ENCODE measurements around the gene ACSL1.

ACSL1 gene

GRCh38 chr4:184818216-184818564 is 7.6 kb downstream of the ACSL1 start:
- H3K27ac ChIP-seq: no peak overlapping the region
- TF ChIP-seq ZFX (IDR thresholded peaks at IDR 0.05; ENCODE audit: borderline replicate concordance) (no peak), CTCF (IDR thresholded peaks at IDR 0.05) (no peak)

DNA sequence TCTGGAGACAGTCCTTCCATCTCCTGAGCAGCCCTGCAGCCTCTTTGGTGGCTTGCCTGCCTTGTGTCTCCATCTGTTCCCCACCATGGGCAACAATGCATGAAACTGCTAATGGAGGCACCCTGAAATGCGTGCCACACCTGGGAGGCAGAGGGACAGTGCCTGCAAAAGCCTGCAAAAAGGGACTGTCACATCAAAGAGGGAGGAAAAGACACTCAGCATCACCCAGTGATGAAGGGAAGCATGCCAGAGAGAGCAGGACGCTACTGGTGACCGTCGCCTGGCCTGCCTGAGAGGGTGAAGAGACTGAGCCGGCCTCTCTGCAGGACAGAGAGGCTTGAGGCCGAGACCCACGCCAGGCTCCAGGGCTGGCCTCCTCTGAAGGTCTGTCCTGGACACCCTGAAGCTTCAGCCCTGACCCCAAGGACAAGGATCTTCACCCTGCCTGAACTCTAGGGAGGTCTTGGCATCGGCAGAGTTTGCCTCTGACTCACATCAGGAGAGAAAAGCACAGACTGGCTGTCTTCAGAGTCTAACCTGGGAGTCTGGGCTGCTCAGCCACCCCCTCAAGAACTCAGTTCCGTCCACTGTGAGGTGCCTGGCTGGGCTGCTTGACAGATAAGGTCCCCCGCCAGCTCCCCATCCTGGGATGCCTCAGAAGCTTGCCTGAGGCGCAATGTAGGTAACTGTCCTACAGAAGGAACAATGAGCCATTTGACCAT is 8.1 kb downstream of the ACSL1 start:
- no peak overlapping the region for H3K27ac ChIP-seq
- no peak for TF ChIP-seq CTCF (IDR thresholded peaks at IDR 0.05)
- TF ChIP-seq ZFX (IDR thresholded peaks at IDR 0.05; ENCODE audit: borderline replicate concordance): no peak

DNA sequence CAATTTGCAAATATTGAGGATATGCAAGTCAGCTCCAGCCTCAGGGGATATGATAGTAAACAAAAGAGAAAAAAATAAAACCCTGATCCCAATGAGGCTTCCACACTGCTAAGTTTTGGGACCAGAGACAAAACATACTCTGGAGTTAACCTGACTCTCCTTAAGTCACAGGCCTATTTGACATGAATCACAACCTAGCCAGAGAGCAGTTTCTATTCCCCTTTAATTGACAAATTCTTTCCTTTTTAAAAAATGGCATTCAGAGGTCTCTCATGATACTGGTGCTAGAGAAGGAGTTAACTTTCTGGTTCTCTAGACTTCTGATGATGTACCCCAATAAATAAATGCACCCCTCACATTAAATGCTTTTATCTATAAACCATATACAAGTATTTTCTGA is 8.8 kb downstream of the ACSL1 start:
- TF ChIP-seq CTCF (IDR thresholded peaks at IDR 0.05) (no peak), ZFX (IDR thresholded peaks at IDR 0.05; ENCODE audit: borderline replicate concordance) (no peak)
- no peak overlapping the region for H3K27ac ChIP-seq

DNA sequence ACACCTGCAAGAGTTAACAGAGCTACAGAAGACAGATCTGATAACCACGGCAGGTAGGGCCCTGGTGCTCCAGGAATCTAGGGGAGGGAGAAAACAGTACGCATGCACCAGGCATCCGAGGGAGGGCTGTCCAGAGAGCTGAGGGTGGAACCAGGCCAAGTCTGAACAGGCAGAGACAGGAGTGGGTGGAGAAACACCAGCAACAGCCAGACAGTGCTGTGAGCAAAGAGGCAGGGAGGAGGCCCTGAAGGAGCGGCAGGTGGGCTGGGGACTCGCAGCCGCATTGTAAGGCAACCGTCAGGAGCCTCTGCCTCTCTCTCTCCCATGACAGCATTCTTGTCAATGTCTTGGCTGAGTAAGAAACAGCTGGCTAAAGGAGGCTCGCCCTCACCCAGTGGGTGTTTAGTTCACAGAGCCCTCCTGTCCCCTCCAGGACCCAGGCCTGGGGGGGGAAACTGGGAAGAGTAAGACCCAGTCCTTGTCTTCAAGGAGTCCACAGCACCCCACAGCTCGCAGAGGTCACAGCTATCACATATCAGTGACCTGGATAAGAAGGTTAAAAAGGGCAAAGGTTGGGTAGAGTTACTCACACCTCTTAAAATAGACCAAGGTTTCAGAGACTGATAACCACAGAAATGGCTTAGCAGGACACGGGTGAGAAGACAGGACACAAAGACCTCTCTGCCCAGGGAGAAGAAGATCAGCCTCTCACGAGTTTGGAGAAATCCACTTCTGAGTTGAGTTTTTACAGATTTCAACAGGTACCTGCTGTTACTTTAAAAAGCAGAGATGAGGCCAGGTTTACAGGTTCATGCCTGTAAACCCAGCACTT is 10.5 kb downstream of the ACSL1 start:
- H3K27ac ChIP-seq: peak overlapping the region; percentile 66

GRCh38 chr4:184814686-184815045 is 11.1 kb downstream of the ACSL1 start:
- H3K27ac ChIP-seq: peak overlapping the region; percentile 66
- TF ChIP-seq ZFX (IDR thresholded peaks at IDR 0.05; ENCODE audit: borderline replicate concordance) (no peak), CTCF (IDR thresholded peaks at IDR 0.05) (no peak)

More for the DNA sequence above, 10.5 kb downstream of the ACSL1 start:
- TF ChIP-seq CTCF (IDR thresholded peaks at IDR 0.05) (no peak), ZFX (IDR thresholded peaks at IDR 0.05; ENCODE audit: borderline replicate concordance) (no peak)

- peak overlapping the region; percentile 66 for H3K27ac ChIP-seq
- TF ChIP-seq CTCF (IDR thresholded peaks at IDR 0.05): no peak
- TF ChIP-seq ZFX (IDR thresholded peaks at IDR 0.05; ENCODE audit: borderline replicate concordance): no peak
These were observed 13.1 kb downstream of the ACSL1 start for GRCh38 chr4:184812651-184813181.

DNA sequence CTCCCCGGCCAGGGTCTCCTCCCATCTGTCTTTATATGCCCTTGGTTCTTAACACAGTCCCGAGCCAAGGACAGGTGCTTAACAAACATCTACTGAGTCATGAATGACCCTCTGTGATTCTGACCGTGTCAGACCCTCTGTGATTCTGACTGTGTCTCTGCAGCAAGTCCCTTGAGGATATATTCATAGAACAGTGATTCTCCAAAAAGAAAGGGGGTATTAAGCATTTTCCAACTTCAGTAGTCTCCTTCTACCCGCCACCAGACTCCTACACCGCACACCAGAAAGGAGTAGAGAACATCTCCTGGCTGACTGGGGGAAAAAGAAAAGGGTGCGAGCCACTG is 13.6 kb downstream of the ACSL1 start:
- peak overlapping the region; percentile 66 for H3K27ac ChIP-seq
- TF ChIP-seq ZFX (IDR thresholded peaks at IDR 0.05; ENCODE audit: borderline replicate concordance): no peak
- no peak for TF ChIP-seq CTCF (IDR thresholded peaks at IDR 0.05)
